Measurements from ENCODE around the gene SV2C.
"Not testable (repeated sequence)": the region's sequence is repeated elsewhere in the genome, so short reads cannot be mapped to it uniquely, and the experiment has no call there.

The SV2C gene

GRCh38 chr5:76257225-76257833, 174.1 kb downstream of the SV2C start:
- no peak for DNase-seq (ENCODE audit: low spot score)

DNA sequence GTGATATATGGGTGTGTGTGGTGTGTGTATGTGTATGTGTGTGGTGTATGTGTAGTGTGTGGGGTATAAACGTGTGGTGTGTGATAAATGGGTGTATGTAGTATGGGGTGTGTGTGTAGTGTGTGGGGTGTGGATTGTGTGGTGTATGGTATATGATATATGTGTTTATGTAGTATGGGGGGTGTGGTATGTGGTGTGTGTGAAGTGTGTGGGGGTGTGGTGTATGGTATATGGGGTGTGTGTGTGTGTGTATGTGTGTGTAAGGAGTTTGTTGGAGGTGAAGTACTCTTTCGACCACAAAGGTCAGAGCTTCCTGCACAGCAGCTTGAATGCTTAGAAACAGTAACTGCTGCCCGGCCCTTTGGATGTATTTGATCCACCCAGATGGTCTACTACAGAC, 174.7 kb downstream of the SV2C start:
- no peak for DNase-seq (ENCODE audit: low spot score)

DNA sequence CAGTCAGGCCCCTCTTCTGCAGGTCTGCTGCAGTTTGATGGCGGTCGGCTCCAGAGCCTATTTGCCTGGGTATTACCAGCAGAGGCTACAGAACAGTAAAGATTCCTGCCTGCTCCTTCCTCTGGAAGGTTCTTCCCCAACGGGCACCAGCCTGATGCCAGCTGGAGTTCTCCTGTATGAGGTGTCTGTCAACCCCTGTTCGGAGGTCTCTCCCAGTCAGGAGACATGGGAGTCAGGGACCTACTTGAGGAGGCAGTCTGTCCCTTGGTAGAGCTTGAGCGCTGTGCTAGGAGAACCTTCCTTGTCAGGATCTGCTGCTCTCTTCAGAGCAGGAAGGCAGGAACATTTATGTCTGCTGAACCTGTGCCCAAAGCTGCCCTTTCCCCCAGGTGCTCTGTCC, 181.5 kb downstream of the SV2C start:
- no peak for DNase-seq (ENCODE audit: low spot score)

GRCh38 chr5:76269259-76269931, 186.2 kb downstream of the SV2C start:
- no peak for DNase-seq (ENCODE audit: low spot score)

- no peak for DNase-seq (ENCODE audit: low spot score)
Observed at GRCh38 chr5:76269932-76270610, 186.9 kb downstream of the SV2C start.

GRCh38 chr5:76271836-76272235, 188.7 kb downstream of the SV2C start:
- DNase-seq (ENCODE audit: low spot score) = no peak

DNA sequence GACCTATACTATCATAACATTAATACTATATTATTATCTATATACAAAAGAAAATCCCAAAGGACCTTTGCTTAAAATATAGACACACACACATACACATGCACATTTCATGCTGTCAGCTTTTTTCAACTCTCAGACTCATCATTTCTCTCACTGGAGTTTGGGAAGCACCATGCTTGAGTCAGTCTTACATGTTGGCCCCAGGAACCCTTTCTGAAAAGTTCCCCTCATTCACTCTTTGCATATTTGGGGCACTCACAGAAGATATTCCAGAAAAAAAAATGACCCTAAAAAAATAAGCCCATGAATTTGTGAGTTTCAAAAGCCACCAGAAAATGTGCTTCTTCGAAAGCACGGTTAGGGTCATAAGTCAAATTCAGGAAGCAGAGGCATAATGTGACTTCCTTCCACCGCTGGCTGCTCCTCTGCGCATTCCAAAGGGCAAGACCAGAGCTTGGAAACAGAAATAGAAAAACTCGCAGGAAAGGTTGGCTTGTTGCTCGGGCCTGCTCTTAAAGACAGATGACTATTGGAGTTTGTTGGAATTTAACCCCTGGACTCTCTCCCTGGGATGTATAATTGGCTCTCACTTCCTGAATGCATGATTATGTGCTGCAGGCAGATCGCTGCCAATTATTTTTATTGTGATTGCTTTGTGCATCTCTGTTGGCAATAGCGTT, 190.2 kb downstream of the SV2C start:
- DNase-seq (ENCODE audit: low spot score) = no peak

GRCh38 chr5:76274571-76274970, 191.4 kb downstream of the SV2C start:
- DNase-seq (ENCODE audit: low spot score) = no peak

GRCh38 chr5:76277736-76278135, 194.6 kb downstream of the SV2C start:
- no peak for DNase-seq (ENCODE audit: low spot score)

DNA sequence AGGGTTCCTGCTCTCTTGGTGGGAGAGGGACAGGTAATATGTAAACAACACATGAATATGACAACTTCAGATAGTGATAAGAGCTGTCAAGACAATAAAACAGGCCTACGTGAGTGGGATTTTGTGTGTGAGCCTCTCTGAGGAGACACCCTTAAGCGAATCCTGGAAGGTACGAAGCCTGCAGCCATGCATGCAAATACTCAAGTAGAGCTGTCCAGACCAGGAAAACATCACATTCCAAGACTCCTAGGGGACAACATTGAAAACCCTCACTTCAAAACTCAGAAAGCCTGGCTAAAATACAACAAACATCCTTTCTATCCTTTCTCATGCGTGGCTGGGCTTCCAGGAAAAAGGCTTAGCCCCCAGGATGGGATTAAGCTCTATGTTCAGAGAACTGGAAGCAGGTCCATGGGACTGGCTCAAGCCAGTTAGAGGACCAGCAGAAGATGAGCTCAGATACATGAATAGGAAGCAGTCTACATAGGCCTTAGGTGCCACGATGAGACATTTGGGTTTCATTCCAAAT, 195.1 kb downstream of the SV2C start:
- no peak for DNase-seq (ENCODE audit: low spot score)

GRCh38 chr5:76280494-76280893, 197.3 kb downstream of the SV2C start:
- no peak for DNase-seq (ENCODE audit: low spot score)

DNA sequence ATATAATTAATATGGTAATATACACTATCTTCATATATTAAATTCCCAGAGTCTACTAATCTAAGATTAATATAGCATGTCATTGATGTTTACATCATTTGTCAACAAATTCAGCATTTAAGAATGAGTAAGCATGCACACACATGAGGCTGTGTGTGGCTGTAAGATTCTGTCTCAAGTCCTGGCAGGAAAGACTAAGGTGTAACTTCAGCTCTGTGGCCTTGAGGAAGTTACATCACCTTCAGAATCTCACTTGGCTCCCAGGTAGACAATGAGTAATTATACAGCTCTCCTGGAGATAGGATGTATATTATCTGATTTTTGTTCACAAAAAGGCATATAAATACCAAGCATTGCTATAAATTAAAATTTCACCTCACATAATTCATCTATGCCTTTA, 200.5 kb downstream of the SV2C start:
- DNase-seq (ENCODE audit: low spot score) = no peak

DNA sequence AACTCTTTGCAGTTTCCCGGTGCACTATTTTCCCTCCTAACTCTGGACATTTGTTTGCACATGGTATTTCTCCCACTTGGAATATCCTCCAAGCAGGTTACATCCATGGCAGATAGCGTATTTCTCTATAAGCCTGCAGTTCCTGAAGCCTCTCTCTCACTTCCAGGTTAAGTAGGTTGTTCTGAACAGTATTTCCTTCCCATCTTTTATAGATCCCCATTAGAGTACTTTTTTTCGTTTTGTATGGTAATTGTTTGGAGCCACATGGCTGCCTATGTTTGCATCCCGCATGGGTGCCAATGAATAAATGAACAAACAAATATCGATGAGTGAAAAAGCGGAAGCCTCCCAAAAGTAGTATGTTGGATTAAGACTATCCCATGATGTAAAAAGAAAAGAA, 206.5 kb downstream of the SV2C start:
- DNase-seq (ENCODE audit: low spot score) = no peak

DNA sequence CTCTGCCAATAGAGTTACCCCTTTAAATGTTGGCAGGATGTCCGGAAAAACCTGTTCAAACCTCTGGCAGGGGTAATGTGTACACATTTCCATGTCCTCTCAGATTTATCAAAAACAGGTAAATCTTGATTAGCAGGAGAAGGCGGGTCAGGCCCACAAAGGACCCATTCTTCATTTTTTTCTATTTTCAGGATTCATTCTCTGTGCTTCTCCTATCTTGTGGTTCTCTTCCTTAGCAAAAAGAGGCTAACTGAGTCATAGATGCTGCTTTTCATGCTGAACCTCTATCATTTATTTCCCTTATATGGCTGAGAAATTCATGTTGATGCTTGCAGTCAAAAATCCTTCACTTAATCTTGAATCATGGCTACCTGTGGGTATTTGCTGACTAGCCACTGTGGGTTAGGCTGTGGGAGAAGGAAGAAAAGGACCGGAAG, 207.2 kb downstream of the SV2C start:
- DNase-seq (ENCODE audit: low spot score) = no peak

- no peak for DNase-seq (ENCODE audit: low spot score)
Observed at GRCh38 chr5:76291305-76292077, 208.3 kb downstream of the SV2C start.

- DNase-seq (ENCODE audit: low spot score) = no peak
Observed at GRCh38 chr5:76292620-76293322, 209.6 kb downstream of the SV2C start.

DNA sequence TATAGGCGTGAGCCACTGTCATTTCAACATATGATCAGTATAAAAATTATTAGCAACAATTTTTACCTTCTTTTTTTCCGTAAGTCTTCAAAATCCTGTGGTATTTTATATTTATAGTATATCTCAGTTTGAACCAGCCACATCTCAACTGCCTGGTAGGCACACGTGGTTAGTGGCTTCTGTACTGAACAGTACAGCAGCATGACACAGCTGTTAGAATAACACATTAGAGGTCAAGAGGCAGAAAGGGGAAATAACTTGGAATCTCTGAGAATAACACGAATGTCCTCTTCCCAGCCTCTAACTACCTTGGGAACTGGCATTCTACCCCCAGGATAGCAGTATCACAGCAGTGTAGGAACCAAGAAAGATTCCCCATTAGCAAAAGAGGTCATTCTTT, 211.4 kb downstream of the SV2C start:
- DNase-seq (ENCODE audit: low spot score) = no peak

DNA sequence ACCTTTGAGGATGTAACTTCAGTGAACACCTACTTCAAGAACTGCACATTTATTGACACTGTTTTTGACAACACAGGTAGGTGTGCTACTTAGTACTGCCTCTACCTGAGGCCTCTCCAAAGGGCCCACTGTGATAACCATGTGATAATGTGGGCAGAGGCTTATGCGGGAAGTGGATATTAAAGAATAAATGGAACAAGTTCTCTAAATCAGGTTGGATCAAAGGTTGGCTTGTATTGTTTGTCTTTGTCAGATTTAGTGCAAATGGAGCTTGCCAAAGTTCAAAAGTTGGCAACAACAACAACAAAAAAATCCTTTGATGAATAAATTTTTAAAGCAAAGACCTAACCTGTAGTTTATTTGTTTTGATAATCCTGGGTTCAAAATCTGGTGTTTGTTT, 215.7 kb downstream of the SV2C start:
- DNase-seq (ENCODE audit: low spot score) = no peak

DNA sequence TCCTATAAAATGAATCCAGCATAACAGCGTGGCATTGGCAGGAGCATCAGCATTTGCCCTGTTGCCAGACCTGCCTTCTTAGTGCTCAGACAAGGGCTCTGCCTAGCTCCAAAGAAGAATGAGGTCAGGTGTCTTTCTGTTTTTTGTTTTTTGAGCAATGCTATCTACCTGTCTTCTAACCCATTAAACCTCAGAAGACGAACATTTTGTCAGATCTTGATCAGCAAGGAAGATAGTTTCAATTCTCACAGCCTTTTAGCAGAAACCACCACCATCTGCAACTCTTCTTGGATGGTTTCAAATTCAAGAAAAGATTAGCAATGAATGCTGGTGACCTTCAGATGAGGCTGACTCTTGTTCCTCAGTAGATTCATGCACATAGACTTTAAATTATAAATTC, 216.4 kb downstream of the SV2C start:
- DNase-seq (ENCODE audit: low spot score) = no peak

DNA sequence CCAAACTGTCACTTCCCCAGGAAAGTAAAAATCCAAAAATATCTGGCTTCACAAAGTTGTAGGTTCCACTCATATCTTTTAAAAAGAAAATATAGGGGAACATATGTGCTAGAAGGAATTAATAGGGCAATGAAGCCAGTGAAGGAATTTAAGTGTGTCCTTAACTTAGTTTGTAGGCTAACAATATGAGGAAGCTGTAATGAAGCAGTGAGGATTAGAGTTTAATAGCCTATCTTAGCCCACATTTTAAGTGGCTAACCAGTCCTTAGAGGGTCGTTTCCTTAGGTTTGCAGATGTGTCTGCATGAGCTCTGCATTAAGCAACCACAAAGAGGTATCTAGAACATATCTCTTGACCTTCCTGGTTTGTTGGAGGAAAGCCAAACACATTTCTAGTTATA, 218.7 kb downstream of the SV2C start:
- DNase-seq (ENCODE audit: low spot score) = not testable (repeated sequence)

- not testable (repeated sequence) for DNase-seq (ENCODE audit: low spot score)
Observed at GRCh38 chr5:76302661-76303060, 219.5 kb downstream of the SV2C start.

All from AG08395 (cell line).